ENCODE data around the gene CYP2S1.
A peak's percentile ranks its signal among the peaks of the same experiment; 100 is the strongest.
"Not testable (repeated sequence)": the region's sequence is repeated elsewhere in the genome, so short reads cannot be mapped to it uniquely, and the experiment has no call there.

The CYP2S1 gene

DNA sequence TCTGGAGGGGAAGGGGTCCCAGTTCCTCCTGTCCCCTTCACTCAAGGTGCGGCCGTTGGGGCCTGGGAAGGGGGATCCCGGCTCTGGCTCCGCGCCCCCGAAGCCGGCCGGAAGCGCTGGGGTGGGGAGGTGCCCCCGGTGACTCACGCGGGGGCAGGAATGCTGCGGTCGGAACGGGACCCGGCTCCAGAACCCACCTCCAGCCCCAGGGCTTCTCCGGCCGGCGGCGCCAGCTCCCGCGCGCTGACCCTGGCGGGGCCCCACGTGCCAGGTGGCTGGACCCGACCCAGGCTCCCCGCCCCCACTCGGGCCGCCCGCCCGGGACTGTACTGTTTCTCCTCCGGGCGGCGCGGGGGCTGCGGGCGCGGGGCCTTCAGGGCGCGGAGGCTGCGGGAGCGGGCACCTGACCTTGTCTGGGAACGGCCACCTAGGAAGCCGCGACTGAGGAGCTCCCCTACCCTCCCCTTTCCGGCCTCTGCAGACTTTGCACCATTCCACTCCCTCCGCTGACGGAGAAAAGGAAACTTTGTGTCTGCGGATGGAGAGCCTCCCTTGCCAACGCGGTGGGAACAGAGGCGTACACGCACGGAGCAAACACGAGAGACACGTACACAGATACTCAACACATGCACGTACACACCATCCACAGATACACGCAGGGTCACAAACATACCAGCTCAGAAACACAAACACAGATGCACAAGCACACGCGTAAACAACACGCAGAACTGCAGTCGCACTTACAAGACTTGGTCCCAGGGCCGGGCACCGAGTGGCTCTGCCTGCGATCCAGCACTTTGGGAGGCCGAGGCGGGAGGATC lies 33.2 kb downstream of the CYP2S1 start:
- DNase-seq (ENCODE audit: low spot score) = peak; percentile 85

DNA sequence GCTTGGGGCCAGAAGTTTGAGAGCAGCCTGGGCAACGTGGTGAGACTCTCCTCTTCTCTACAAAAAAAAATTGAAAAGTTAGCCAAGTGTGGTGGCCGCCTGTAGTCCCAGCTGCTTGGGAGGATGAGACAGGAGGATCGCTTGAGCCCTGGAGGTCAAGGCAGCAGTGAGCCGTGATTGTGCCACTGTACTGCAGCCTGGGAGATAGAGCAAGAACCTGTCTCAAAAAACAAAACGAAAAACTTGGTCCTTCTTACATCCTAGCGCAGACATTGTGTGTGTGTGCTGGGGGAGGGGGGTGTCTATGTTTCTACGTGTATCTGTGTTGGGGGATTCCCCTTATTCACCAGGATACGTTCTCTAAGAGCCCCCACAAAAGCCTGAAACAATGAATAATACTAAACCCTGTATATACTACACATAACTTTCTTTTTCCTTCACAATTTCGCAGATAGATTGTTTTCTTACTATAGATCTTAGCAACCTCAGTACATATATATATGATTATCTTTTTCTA lies 33.9 kb downstream of the CYP2S1 start:
- no peak for DNase-seq (ENCODE audit: low spot score)

DNA sequence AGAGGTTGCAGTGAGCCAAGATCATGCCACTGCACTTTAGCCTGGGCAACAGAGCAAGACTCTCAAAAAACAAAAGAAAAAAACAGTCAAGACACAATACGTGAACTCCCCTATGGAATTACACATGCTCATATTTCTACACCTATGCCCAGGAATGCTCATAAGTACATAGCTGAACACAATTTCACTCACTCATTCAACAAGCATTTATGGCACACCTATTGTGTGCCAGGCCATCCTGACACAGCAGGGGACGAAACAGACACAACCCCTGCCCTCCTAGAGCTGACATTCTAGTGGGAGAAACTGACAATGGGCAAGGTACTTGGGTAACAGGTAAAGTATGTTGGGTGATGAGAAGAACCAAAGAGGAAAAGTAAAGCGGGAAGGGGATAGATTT lies 35.5 kb downstream of the CYP2S1 start:
- DNase-seq (ENCODE audit: low spot score) = no peak

DNA sequence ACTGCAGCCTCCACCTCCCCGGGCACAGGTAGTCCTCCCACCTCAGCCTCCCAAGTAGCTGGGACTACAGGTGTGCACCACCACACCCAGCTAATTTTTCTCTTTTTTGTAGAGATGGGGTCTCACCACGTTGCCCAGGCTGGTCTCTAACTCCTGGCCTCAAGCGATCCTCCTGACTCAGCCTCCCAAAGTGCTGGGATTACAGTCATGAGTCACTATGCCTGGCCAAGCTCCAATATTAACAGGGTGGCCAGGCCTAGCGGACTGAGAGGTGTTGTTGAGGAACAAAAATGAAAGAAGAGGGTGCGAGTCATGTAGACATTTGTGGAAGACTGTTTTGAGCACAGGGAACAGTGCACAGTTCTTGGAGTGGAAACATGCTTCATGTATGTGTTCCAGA lies 36.3 kb downstream of the CYP2S1 start:
- not testable (repeated sequence) for DNase-seq (ENCODE audit: low spot score)

DNA sequence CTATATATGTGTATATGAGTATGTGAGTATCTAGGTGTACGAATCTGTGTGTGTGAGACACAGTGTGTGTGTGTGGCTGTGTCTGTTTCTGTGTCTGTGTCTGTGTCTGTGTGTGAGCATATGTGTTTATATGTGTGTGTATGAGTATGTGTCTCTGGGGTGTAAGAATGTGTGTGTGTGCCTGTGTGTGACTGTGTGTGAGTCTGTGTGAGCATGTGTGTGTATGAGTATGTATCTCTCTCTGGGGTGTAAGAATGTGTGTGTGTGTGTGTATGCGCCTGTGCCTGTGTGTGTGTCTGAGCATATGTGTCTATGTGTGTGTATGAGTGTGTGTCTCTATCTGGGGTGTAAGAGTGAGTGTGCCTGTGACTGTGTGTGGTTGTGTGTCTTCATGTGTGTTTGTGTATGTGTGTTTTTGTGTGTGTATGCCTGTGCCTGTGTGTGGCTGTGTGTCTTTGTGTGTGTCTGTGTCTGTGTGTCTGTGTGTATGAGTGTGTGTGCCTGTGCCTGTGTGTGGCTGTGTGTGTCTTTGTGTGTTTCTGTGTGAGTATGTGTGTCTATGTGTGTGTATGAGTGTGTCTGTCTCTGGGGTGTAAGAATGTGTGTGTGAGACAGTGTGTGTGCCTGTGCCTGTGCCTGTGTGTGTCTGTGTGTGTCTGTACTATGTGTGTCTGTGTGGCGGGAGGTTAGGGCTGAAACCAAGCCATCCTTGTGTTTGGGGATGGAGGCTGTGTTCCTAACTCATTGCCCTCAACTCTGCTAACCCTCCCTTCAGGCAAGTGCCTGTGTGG lies 37.2 kb downstream of the CYP2S1 start:
- DNase-seq (ENCODE audit: low spot score) = no peak

DNA sequence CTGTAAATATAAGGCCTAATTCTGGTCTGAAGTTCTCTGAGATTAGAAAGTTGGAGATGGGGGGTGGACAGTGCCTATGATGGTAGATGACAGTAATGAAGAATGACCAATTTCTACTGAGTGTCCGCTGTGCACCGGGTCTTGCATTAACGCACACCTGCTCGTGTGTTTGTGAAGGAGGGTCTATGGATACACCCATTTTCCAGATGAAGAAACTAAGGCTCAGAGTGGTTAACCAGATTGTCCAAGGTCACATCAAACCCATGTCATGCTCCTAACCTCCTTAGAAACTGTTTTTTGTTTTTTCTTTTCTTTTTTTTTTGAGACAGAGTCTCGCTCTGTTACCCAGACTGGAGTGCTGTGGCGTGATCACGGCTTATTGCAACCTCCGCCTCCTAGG lies 39.7 kb downstream of the CYP2S1 start:
- no peak for DNase-seq (ENCODE audit: low spot score)

DNA sequence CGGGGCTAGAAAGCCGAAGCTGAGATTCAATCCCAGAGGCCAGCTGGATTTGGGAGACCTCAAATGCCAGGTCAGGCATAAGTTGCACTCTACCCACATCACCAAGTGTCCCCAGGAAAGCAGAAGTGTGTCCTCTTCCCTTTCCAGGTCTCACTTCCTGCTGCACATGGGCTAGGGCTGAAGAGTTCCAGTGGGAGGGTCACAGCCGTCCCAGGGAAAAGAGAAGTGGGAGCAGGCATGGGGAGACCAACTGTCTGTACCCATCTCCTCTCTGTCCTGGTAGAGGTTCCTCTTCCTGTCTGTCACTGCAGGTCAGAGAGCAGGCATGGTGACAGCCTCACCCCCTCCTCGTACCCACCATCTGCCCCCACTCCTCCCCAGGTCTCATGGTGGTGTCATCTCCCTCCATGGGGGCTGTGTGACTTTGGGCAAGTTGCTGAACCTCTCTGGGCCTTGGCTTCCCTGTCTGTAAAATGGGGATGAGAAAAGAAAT lies 40.8 kb downstream of the CYP2S1 start:
- DNase-seq (ENCODE audit: low spot score) = no peak

DNA sequence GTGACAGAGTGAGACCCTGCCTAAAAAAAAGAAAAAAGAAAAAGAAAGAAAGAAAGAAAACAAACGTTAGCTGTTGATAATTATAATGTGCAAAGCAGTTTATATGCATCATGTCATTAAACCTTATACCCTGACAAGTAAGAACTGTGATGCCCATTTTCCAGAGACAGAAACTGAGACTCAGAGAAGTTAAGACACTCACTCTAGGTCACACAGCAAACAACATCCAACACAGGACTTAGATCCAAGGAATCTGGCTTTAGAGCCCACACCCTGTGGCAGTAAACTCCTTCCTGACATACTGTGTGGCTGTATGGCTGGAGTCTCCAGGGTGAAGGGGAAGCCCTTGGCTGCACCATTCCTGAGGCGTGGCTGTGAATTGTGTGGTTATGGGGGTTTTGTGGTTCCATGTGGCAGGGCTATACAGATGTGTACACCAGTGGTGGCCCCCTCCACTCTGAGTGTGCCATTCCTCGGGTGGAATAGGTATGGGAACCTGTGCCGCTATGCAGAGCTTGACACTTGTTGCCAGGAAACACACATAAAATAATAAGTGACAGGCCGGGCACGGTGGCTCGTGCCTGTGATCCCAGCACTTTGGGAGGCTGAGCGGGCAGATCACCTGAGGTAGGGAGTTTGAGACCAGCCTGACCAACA lies 41.6 kb downstream of the CYP2S1 start:
- no peak for DNase-seq (ENCODE audit: low spot score)

DNA sequence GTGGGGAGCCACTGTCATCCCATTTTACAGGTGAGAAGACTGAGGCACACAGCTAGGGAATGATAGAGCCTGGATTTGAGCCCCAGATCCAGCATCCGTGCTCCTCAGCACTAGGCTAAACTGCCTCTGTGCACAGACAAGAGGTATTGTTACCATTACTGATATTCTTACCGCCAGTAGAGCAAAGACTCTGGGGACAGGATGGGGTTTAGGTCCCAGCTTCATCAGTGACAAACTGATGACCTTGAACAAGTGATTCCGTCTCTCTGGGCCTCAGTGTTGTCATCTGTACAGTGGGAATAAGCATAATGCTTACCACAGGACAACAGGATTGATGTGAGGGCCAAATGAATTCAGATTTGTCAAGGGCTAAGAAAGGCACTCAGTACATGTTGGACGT lies 42.5 kb downstream of the CYP2S1 start:
- DNase-seq (ENCODE audit: low spot score) = no peak

DNA sequence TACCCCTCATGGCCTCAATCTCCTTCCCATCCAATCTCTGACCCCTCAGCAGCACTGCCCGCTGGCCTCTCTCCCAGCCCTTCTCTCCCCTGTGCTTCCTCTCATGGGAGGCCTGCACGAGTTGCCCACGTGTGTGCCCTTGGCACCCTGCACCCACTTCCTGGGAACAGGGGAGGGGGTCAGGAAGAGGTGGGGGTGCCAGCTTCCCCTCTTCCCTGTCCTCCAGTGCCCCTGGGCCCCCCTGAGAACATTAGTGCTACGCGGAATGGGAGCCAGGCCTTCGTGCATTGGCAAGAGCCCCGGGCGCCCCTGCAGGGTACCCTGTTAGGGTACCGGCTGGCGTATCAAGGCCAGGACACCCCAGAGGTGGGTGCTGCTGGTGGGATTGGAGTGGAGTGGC lies 45.2 kb downstream of the CYP2S1 start:
- no peak for DNase-seq (ENCODE audit: low spot score)

DNA sequence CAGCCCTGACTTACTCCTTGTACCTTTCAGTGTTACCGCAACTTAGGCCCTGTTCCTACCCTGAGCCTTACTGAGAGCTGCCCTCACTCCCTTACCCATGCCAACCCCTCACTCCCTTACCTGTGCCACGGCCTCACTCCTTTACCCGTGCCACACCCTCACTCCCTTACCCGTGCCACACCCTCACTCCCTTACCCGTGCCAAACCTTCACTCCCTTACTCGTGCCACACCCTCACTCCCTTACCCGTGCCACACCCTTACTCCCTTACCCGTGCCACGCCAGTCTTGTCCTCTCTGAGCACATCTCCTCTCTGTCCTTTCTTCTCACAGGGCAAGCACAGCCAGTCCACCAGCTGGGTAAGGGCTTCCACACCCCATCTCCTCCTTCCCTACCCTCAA lies 46.3 kb downstream of the CYP2S1 start:
- DNase-seq (ENCODE audit: low spot score) = no peak

DNA sequence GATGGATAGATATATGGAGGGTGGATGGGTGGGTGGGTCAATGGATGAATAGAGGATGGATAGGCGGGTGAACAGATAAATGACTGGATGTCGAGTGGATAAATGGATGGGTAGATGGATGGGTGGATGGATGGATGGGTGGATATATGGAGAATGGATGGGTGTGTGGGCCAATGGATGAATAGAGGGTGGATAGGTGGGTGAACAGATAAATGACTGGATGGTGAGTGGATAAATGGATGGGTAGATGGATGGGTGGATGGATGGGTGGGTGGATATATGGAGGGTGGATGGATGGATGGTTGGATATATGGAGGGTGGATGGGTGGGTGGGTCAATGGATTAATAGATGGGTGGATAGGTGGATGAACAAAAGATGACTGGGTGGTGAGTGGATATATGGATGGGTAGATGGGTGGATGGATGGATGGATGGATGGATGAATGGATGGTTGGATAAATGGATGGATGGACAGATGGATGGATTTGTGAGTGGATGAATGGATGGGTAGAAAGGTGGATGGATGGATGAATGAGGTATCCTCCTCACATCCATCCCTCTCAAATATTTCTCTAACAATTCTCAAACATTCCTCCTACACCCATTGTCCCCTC lies 47.0 kb downstream of the CYP2S1 start:
- DNase-seq (ENCODE audit: low spot score) = no peak

DNA sequence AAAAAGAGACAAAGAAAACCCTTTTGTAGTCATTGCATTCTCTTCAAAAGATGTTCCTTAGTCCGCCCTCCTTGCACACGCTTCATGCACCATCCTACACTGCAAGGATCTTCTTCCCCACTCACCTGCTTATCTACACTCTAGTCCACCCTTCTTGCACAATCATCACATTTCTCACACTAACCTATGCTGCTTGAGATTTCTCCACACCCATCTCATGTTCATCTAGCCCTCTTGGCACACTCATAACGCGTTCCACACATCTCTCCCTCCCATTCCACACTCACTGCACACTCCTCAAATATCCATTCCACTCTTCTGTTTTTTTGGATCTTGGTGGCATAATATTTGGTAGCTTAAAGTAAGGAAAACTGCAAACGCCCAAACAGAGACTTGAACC lies 48.8 kb downstream of the CYP2S1 start:
- DNase-seq (ENCODE audit: low spot score) = no peak

DNA sequence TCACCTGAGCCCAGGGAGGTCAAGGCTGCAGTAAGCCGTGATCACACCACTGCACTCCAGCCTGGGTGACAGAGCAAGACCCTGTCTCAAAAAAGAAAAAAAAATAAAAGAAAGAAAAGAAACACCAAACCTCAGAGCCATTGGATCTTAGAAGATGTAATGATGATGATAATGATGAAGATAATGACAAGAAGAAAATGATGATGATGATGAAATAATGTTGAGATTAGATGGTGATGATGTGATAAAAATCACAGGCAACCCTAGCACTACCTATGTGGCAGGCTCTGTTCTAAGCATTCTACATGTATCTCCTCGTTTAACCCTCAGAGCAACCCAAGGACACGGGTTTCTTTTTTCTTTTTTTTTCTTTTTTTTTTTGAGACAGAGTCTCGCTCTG lies 51.1 kb downstream of the CYP2S1 start:
- no peak for DNase-seq (ENCODE audit: low spot score)

DNA sequence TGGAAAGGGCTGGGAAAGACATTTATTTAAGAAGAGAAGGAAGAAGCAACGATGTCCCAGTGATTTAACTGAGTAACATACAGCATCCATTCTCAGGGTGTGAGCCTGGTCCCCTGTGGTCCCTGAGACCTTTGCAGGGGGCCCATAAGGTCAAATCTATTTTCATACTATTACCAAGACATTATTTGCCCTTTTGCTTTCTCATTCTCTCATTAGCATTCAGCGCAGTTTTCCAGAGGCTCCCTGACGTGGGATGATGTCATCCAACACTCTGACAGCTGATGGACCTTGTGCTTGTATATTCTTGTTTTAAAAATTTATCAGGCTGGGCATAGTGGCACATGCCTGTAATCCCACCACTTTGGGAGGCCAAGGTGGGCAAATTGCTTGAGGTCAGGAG lies 52.8 kb downstream of the CYP2S1 start:
- DNase-seq (ENCODE audit: low spot score) = no peak

DNA sequence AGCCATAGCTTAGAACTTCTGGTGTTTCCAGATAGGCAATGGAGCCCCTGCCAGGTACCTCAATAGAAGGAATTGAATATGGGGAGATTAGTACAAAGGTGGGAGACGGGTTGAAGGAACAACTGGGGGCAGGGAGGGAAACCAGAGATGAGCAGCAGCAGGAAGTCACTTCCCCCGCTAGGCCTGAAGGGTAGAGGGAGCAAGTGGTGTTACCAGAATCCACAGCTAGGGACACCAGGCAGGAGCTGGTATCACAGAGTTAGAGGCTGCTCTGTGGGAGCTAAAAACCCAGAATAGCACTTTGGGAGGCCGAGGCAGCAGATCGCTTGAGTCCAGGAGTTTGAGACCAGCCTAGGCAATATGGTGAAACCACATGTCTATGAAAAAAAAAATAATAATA lies 55.9 kb downstream of the CYP2S1 start:
- DNase-seq (ENCODE audit: low spot score) = no peak

DNA sequence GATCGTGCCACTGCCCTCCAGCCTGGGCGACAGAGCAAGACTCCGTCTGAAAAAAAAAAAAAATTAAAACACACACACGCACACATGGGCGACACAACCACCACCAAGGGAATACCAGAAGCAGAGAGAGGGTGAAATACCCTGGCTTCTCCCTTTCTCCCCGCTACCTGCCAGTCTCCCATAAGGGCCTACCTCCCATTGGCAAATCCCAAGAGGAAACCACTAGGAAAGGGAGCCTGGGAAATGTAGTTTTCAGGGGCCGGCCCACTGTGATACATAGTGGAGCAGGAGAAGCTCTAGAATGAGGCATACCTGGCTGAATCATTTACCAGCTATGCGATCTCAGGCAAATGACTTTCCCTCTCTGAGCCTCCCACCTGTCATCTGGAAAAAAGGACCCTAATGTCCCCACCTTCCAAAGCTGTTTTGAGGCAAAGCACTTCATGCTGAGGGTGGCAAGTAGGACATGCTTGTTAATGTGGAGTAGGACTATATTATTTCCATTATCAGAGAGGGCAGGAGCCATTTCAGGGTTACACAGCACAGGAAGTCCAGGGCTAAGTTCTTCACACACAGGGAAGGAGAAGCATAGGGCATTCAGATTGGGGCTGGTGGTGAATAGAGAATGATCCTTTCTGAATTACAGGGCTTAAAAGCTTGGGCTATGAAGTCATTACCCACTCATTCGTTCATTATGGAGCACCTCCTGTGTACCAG lies 56.8 kb downstream of the CYP2S1 start:
- DNase-seq (ENCODE audit: low spot score) = no peak

DNA sequence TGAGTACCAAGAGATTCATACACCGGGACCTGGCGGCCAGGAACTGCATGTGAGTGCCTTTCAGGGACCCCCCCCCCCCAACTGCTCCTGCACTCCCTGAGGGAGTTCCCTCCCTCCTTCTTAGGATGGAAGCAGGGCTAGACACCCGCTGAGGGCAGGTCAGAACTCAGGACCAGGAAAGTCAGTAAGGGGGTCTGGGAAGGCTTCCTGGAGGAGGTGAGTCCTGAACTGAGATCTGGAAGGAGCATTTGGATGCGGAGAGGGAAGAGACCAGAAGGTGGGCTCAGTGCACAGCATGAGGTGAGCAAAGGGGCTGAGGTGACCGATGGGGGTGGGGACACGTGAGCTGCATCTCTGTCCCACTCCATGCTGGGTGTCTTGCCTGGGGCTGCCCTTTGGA lies 60.6 kb downstream of the CYP2S1 start:
- no peak for DNase-seq (ENCODE audit: low spot score)

DNA sequence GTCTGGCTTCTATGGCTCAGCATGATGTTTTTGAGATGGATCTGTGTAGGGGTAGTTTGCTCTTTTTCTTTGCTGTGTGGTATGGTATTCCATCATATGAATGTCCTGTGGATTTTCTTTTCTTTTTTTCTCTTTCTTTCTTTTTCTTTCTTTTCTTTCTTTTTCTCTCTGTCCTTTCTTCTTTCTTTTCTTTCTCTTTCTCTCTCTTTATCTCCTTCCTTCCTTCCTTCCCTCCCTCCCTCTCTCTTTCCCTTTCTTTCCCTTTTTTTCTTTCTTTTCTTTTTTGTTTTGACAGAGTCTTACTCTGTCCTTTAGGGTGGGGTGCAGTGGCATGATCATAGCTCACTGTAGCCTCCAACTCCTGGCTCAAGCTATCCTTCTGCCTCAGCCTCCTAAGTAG lies 62.2 kb downstream of the CYP2S1 start:
- DNase-seq (ENCODE audit: low spot score) = no peak
